Neural cell (in vitro differentiated cells): Measurements from ENCODE around the gene HACD2. TPM values are rescaled to one million over a fixed set of nuclear protein-coding genes. Genes with fewer than 3 reads are reported as not detected.

Experiments used
- H2AFZ ChIP-seq: fragments of 200-600, 300-800 bp; sonication (generic), shearing (Covaris generic); 2 replicates; pipeline ENCODE4 v1.6.0; 2014; ENCODE audit warnings: low read depth, mild to moderate bottlenecking, antibody characterized with exemption, low read length, moderate library complexity
- H3F3A ChIP-seq: fragments of 200-600 bp; shearing (Covaris generic); 2 replicates; pipeline ENCODE4 v1.6.1; 2016; ENCODE audit warnings: mild to moderate bottlenecking, moderate library complexity, mixed read lengths, antibody characterized with exemption, low read length; ENCODE audit not compliant: insufficient read depth, poor library complexity, severe bottlenecking
- H3K27ac ChIP-seq: fragments of 200-600, 300-800 bp; sonication (generic), shearing (Covaris generic); 2 replicates; pipeline ENCODE4 v1.5.1; 2014; ENCODE audit warnings: mild to moderate bottlenecking, low read length, moderate library complexity
- H3K27me3 ChIP-seq: fragments of 300-800, 200-600 bp; sonication (generic), shearing (Covaris generic); 2 replicates; pipeline ENCODE4 v1.6.0; 2014; ENCODE audit warnings: mild to moderate bottlenecking, low read depth, low read length, moderate library complexity; ENCODE audit not compliant: insufficient read depth
- H3K36me3 ChIP-seq: fragments of 300-800, 200-600 bp; sonication (generic), shearing (Covaris generic); 2 replicates; pipeline ENCODE4 v1.5.1; 2014; ENCODE audit warnings: mild to moderate bottlenecking, antibody characterized with exemption, low read length, moderate library complexity; ENCODE audit not compliant: insufficient read depth
- H3K4me2 ChIP-seq: fragments of 300-800, 200-600 bp; sonication (generic), shearing (Covaris generic); 2 replicates; pipeline ENCODE4 v1.6.0; 2014; ENCODE audit warnings: mild to moderate bottlenecking, low read length
- H3K4me3 ChIP-seq: fragments of 300-800, 200-600 bp; sonication (generic), shearing (Covaris generic); 2 replicates; pipeline ENCODE4 v1.5.1; 2014; ENCODE audit warnings: mild to moderate bottlenecking, low read length, moderate library complexity
- H3K79me2 ChIP-seq: fragments of 200-600 bp; shearing (Covaris generic); replicated peaks from 2 replicates; pipeline ENCODE4 v1.6.0; 2014; ENCODE audit warnings: mild to moderate bottlenecking, low read length, moderate library complexity; ENCODE audit not compliant: insufficient read depth
- H3K9ac ChIP-seq: fragments of 300-800, 200-600 bp; sonication (generic), shearing (Covaris generic); 2 replicates; pipeline ENCODE4 v1.6.1; 2016; ENCODE audit warnings: mild to moderate bottlenecking, low read length, mixed read lengths
- H3K9me2 ChIP-seq: fragments of 200-600 bp; shearing (Covaris generic); 2 replicates; pipeline ENCODE4 v1.6.1; 2016; ENCODE audit warnings: mild to moderate bottlenecking, low read length, mixed read lengths; ENCODE audit not compliant: insufficient read depth
- H3K9me3 ChIP-seq: fragments of 200-600, 300-800 bp; sonication (generic), shearing (Covaris generic); 2 replicates; pipeline ENCODE4 v1.6.1; 2016; ENCODE audit warnings: mild to moderate bottlenecking, mixed run types, low read length, moderate library complexity, mixed read lengths
- H4K20me1 ChIP-seq: fragments of 200-600 bp; shearing (Covaris generic); 2 replicates; pipeline ENCODE4 v1.6.1; 2016; ENCODE audit warnings: mild to moderate bottlenecking, mixed run types; ENCODE audit not compliant: insufficient read depth
- CTCF ChIP-seq: fragments of 450-650 bp; IDR thresholded peaks from 2 replicates; pipeline ENCODE4 v1.5.1; 2014; ENCODE audit warnings: antibody characterized with exemption, mild to moderate bottlenecking, moderate library complexity; ENCODE audit not compliant: poor library complexity, severe bottlenecking
- EP300 ChIP-seq: fragments of 450-650 bp; conservative IDR thresholded peaks from 2 replicates; pipeline ENCODE4 v1.6.1; 2014; ENCODE audit warnings: antibody characterized with exemption, mild to moderate bottlenecking, moderate library complexity; ENCODE audit not compliant: poor library complexity, severe bottlenecking
- EZH2 ChIP-seq: fragments of 200-600, 300-800 bp; shearing (Covaris generic), sonication (generic); IDR thresholded peaks from 2 replicates; pipeline ENCODE4 v1.6.1; 2014; ENCODE audit warnings: antibody characterized with exemption, low read length, borderline replicate concordance, mild to moderate bottlenecking; ENCODE audit not compliant: insufficient read depth, poor library complexity, severe bottlenecking
- MXI1 ChIP-seq: fragments of 450-650 bp; conservative IDR thresholded peaks from 2 replicates; pipeline ENCODE4 v1.6.1; 2014; ENCODE audit warnings: antibody characterized with exemption, mild to moderate bottlenecking; ENCODE audit not compliant: poor library complexity, severe bottlenecking
- POLR2AphosphoS5 ChIP-seq: IDR thresholded peaks from 2 replicates; pipeline ENCODE4 v1.6.1; 2012
- RAD21 ChIP-seq: fragments of 450-650 bp; conservative IDR thresholded peaks from 2 replicates; pipeline ENCODE4 v1.6.1; 2014; ENCODE audit warnings: antibody characterized with exemption, mild to moderate bottlenecking, moderate library complexity
- REST ChIP-seq: IDR thresholded peaks from 2 replicates; pipeline ENCODE4 v1.6.1; 2012; ENCODE audit warnings: borderline replicate concordance
- SMC3 ChIP-seq: fragments of 450-650 bp; conservative IDR thresholded peaks from 2 replicates; pipeline ENCODE4 v1.6.1; 2014; ENCODE audit warnings: antibody characterized with exemption, mild to moderate bottlenecking, moderate library complexity; ENCODE audit not compliant: poor library complexity
- TAF1 ChIP-seq: IDR thresholded peaks from 2 replicates; pipeline ENCODE4 v1.6.1; 2012; ENCODE audit warnings: low read depth
- polyA plus RNA-seq: library from polyadenylated mRNA; depleted of rRNA; stranded (reverse); fragments of >200 nt; gene quantifications from 2 replicates; pipeline ENCODE4 v1.2.3, GENCODE V29; 2014

Gene HACD2
- polyA plus RNA-seq, 1 donor from 2014 or later = 28.0 TPM

GRCh38 chr3:123526474-123526873, 58.4 kb downstream of the HACD2 start:
- Histone ChIP-seq H3K79me2 (no peaks in the 10 kb centered on the region), H4K20me1 (no peaks in the 10 kb centered on the region), H3K9me2 (no peaks in the 10 kb centered on the region), H3K27ac (no peak overlapping the region), H2AFZ (no peak overlapping the region), H3K27me3 (no peaks in the 10 kb centered on the region), H3K9ac (no peak overlapping the region), H3K4me3 (no peak overlapping the region), H3K9me3 (no peaks in the 10 kb centered on the region), H3F3A (no peaks in the 10 kb centered on the region), H3K36me3 (no peaks in the 10 kb centered on the region), H3K4me2 (no peak overlapping the region)
- TF ChIP-seq CTCF (no peak), EP300 (no peak), TAF1 (no peak), RAD21 (no peak), REST (no peak)

DNA sequence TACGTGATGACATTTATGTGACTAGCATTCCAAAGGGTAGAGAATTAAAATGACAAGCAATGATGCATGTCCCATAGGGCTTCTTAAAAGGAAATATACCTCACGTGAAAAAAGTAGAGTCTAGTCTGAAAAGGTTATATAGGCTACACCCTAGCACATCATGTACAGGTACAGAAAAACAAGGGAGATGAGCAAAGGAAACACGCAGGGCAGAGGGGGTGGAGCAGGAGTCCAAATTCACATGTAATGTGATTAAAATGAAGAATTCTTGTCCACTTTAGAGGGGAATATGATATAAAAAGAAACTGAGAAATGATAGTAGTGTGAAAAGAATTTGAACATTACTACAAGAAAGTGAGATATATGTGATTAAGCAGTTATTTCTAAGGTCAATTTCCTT, 59.4 kb downstream of the HACD2 start:
- Histone ChIP-seq H3K79me2 (no peaks in the 10 kb centered on the region), H3K36me3 (no peaks in the 10 kb centered on the region), H2AFZ (no peak overlapping the region), H3F3A (no peaks in the 10 kb centered on the region), H3K9ac (no peak overlapping the region), H3K4me3 (no peak overlapping the region), H4K20me1 (no peaks in the 10 kb centered on the region), H3K4me2 (no peak overlapping the region), H3K9me2 (no peaks in the 10 kb centered on the region), H3K27ac (no peak overlapping the region), H3K9me3 (no peaks in the 10 kb centered on the region), H3K27me3 (no peaks in the 10 kb centered on the region)
- TF ChIP-seq POLR2AphosphoS5 (no peak), EP300 (no peak), REST (no peak), SMC3 (no peak), CTCF (no peak), MXI1 (no peak), EZH2 (no peak), TAF1 (no peak), RAD21 (no peak)
